ENCODE measurements around the gene ACTA2. TPM values are rescaled to one million over a fixed set of nuclear protein-coding genes. Genes with fewer than 3 reads are reported as not detected.

ACTA2 gene
- total RNA-seq, 4 donors from 2014 or later = 6,391 to 8,723 (median 8,539) TPM

DNA sequence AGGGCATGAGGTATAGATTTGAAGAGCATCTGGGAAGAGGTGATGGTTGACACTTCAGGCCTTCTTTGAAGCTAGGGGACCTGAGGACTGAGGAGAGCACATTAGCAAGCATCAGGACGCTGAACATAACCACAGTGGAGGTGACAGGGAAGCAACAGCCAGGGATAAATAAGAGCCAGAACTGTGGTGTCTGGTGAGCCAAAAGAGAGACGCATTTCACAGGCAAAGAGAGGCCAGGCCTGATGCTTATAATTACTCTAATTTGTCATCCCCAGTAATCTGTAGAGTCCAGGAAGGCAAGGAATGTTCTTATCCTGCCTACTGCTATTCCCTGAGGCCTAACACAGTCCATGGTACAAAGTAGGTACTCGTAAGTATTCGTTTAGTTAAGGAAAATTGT lies 27.7 kb upstream of the ACTA2 start:
- intact Hi-C loops (cut with DNase I) = no loop called here

DNA sequence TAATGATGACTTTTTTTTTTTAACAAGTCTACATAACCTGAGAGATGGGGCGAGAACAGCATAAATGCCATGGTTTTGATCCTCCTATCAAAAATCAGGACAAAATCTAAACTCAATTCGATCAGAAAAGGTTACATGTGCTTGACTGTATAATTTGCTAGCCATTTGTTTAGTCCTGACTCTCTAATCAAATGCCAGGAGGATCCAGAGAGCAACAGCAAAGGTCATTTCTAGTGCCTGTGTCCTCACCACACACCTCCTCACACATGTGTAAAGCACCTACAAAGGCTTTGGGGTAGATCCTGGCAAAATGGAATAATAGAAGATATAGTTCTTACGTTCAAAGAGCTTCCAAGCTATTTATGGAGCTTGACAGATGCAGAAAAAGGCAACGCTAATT lies 27.0 kb upstream of the ACTA2 start:
- Histone ChIP-seq H3K27ac (replicated peaks in 1 of 4) (peak overlapping the region; percentile 77 to 88 (median 84)), H3K36me3 (no peaks in the 10 kb centered on the region), H3K9me3 (no peaks in the 10 kb centered on the region), H3K27me3 (no peaks in the 10 kb centered on the region), H3K4me3 (peak overlapping the region in 3 of 4 donors; percentile 0 to 17 (median 10)), H3K4me1 (peaks cover 23 to 74% (median 72%) of the 10 kb centered on the region in 4 donors)
- TF ChIP-seq POLR2AphosphoS5 (IDR thresholded peaks at IDR 0.05) (no peak), EP300 (IDR thresholded peaks at IDR 0.05) (no peak), POLR2A (IDR thresholded peaks at IDR 0.05; ENCODE audit: low read depth) (no peak)
- TF ChIP-seq, protein P1, sequence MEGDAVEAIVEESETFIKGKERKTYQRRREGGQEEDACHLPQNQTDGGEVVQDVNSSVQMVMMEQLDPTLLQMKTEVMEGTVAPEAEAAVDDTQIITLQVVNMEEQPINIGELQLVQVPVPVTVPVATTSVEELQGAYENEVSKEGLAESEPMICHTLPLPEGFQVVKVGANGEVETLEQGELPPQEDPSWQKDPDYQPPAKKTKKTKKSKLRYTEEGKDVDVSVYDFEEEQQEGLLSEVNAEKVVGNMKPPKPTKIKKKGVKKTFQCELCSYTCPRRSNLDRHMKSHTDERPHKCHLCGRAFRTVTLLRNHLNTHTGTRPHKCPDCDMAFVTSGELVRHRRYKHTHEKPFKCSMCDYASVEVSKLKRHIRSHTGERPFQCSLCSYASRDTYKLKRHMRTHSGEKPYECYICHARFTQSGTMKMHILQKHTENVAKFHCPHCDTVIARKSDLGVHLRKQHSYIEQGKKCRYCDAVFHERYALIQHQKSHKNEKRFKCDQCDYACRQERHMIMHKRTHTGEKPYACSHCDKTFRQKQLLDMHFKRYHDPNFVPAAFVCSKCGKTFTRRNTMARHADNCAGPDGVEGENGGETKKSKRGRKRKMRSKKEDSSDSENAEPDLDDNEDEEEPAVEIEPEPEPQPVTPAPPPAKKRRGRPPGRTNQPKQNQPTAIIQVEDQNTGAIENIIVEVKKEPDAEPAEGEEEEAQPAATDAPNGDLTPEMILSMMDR (IDR thresholded peaks at IDR 0.05) = no peak
- DNase-seq (ENCODE audit: extremely low spot score) = no peak
- WGBS = 39% methylated on average over 4 of the region's 4 CpGs
- intact Hi-C loops (cut with DNase I) = no loop called here

More for the DNA sequence above, 27.7 kb upstream of the ACTA2 start:
- TF ChIP-seq POLR2AphosphoS5 (IDR thresholded peaks at IDR 0.05) = peak; percentile 12 to 44
- TF ChIP-seq POLR2A (IDR thresholded peaks at IDR 0.05; ENCODE audit: low read depth) = no peak
- TF ChIP-seq, protein P1 (IDR thresholded peaks at IDR 0.05) = no peak
- H3K9me3 ChIP-seq = no peaks in the 10 kb centered on the region
- no peak for DNase-seq (ENCODE audit: extremely low spot score)
- no peaks in the 10 kb centered on the region for H3K27me3 ChIP-seq
- peak overlapping the region in 3 of 4 donors; percentile 0 to 17 (median 10) for H3K4me3 ChIP-seq
- WGBS = 29% methylated on average over 4 of the region's 4 CpGs
- peak overlapping the region; percentile 77 to 88 (median 84) for H3K27ac ChIP-seq (replicated peaks in 1 of 4)
- H3K36me3 ChIP-seq = no peaks in the 10 kb centered on the region
- peaks cover 22 to 77% (median 75%) of the 10 kb centered on the region in 4 donors for H3K4me1 ChIP-seq

DNA sequence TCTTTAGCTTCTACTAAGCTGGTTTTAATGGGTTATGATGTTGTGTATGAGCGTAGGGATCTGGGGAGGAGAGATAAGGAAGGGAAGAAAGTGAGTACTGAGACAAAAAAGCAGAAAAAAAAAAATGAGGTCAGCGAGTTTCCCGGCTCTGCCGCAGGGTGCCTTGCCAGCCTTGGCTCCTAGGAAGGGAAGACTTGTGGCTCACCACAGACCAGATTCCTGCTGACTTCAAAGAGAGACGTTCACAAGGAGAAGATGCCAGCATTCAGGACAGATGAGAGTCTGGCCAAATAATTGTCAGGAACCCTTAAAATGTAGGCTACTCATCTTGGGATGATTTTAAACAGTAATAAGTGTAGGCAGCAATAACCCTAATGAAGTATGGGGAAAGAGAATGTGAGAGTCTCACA lies 26.6 kb upstream of the ACTA2 start:
- Histone ChIP-seq H3K27me3 (no peaks in the 10 kb centered on the region), H3K9me3 (no peaks in the 10 kb centered on the region), H3K4me3 (peak overlapping the region in 3 of 4 donors; percentile 0 to 17 (median 10)), H3K4me1 (peaks cover 27 to 74% (median 72%) of the 10 kb centered on the region in 4 donors), H3K36me3 (no peaks in the 10 kb centered on the region), H3K27ac (replicated peaks in 1 of 4) (peak overlapping the region; percentile 77 to 88 (median 84))
- intact Hi-C loops (cut with DNase I) = no loop called here
- WGBS = 22% methylated on average over 5 of the region's 5 CpGs
- TF ChIP-seq EP300 (IDR thresholded peaks at IDR 0.05) = no peak
- TF ChIP-seq POLR2AphosphoS5 (IDR thresholded peaks at IDR 0.05) = peak; percentile 80 to 81
- DNase-seq (ENCODE audit: extremely low spot score) = no peak

DNA sequence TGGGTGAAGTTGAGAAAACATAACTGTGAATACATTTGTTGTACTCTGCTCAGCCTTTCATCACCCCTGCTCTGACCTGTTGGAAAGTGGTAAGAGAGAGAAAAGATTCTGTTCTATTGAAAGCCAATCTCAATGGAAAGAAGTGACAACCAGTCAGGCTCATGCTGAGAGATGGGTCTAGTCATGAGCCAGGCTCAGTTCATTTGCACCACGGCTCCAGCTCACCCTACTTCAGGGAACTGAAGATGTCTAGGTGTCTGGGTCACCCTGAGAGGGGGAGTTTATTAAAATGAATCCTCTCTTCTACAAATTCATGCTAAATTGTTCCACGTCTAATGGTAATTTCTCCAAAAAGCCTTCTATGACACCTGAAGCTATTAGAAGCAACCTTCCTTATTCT lies 25.9 kb upstream of the ACTA2 start:
- no peak for TF ChIP-seq POLR2A (IDR thresholded peaks at IDR 0.05; ENCODE audit: low read depth)
- no peak for TF ChIP-seq EP300 (IDR thresholded peaks at IDR 0.05)
- no peak for TF ChIP-seq POLR2AphosphoS5 (IDR thresholded peaks at IDR 0.05)
- TF ChIP-seq, protein P1 (IDR thresholded peaks at IDR 0.05) = no peak
- 67% methylated on average over 2 of the region's 2 CpGs for WGBS

GRCh38 chr10:88975377-88975720 lies 22.8 kb upstream of the ACTA2 start:
- no peak for TF ChIP-seq POLR2AphosphoS5 (IDR thresholded peaks at IDR 0.05)
- TF ChIP-seq, protein P1 (IDR thresholded peaks at IDR 0.05) = no peak
- TF ChIP-seq POLR2A (IDR thresholded peaks at IDR 0.05; ENCODE audit: low read depth) = no peak
- no peak for TF ChIP-seq EP300 (IDR thresholded peaks at IDR 0.05)
- intact Hi-C loops (cut with DNase I) = no loop called here
- peak overlapping the region; percentile 75 to 80 (median 77) for H3K27ac ChIP-seq (replicated peaks in 1 of 4)
- H3K4me3 ChIP-seq = peak overlapping the region; percentile 49 to 59 (median 50)
- no peaks in the 10 kb centered on the region for H3K9me3 ChIP-seq
- peaks cover 44 to 74% (median 66%) of the 10 kb centered on the region in 4 donors for H3K4me1 ChIP-seq
- no peaks in the 10 kb centered on the region for H3K36me3 ChIP-seq
- no peaks in the 10 kb centered on the region for H3K27me3 ChIP-seq
- WGBS = 51% methylated on average over 3 of the region's 3 CpGs
- DNase-seq (ENCODE audit: extremely low spot score) = no peak

More for the DNA sequence above, 25.9 kb upstream of the ACTA2 start:
- Histone ChIP-seq H3K4me3 (peak overlapping the region in 1 of 4 donors; percentile 17), H3K36me3 (no peaks in the 10 kb centered on the region), H3K27me3 (no peaks in the 10 kb centered on the region), H3K9me3 (no peaks in the 10 kb centered on the region), H3K27ac (replicated peaks in 1 of 4) (peak overlapping the region; percentile 77 to 88 (median 84)), H3K4me1 (peaks cover 34 to 74% (median 72%) of the 10 kb centered on the region in 4 donors)
- DNase-seq (ENCODE audit: extremely low spot score) = no peak
- intact Hi-C loops (cut with DNase I) = no loop called here

Data from esophagus muscularis mucosa (tissue), 4 donors.